ENCODE data around the gene ERBB4.
A peak's percentile ranks its signal among the peaks of the same experiment; 100 is the strongest.

Gene ERBB4

DNA sequence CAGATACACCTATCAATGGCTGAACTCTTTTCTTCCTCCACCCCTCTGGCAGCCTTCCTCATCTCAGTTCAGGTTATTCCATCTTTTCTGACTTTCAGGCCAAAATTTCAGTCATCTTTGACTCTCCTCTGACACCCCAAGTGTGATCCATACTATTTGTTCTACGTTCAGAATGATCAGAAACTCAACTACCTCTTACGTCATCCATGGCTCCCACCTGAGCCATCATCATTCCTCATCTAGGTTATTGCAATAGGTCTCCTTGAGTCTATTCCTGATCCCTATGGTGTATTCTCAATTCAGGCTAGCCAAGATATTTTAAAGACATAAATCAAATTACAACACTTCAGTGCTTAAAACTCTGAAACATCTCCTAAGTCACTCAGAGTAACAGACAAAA lies 589.7 kb downstream of the ERBB4 start:
- no peaks in the 10 kb centered on the region for H3K9me2 ChIP-seq (replicated peaks; ENCODE audit: insufficient read depth, low read length)
- TF ChIP-seq, protein P1, sequence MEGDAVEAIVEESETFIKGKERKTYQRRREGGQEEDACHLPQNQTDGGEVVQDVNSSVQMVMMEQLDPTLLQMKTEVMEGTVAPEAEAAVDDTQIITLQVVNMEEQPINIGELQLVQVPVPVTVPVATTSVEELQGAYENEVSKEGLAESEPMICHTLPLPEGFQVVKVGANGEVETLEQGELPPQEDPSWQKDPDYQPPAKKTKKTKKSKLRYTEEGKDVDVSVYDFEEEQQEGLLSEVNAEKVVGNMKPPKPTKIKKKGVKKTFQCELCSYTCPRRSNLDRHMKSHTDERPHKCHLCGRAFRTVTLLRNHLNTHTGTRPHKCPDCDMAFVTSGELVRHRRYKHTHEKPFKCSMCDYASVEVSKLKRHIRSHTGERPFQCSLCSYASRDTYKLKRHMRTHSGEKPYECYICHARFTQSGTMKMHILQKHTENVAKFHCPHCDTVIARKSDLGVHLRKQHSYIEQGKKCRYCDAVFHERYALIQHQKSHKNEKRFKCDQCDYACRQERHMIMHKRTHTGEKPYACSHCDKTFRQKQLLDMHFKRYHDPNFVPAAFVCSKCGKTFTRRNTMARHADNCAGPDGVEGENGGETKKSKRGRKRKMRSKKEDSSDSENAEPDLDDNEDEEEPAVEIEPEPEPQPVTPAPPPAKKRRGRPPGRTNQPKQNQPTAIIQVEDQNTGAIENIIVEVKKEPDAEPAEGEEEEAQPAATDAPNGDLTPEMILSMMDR (IDR thresholded peaks at IDR 0.05; ENCODE audit: low read length): no peak
- TF ChIP-seq EZH2 (optimal IDR thresholded peaks at IDR 0.05; ENCODE audit: low read depth, low read length) (no peak), EZH2phosphoT487 (IDR thresholded peaks at IDR 0.05; ENCODE audit: low read length) (no peak)
- no peak overlapping the region for H3K27ac ChIP-seq (ENCODE audit: low read length)
- peaks cover 30% of the 10 kb centered on the region for H3K4me1 ChIP-seq (ENCODE audit: low read length)
- H3F3A ChIP-seq (ENCODE audit: insufficient read depth, low read length): peaks cover 9% of the 10 kb centered on the region; the same call in 1 of the 2 replicates
- H4K20me1 ChIP-seq (ENCODE audit: insufficient read depth, low read length): no peaks in the 10 kb centered on the region
- no peak for DNase-seq
- H3K79me2 ChIP-seq (ENCODE audit: low read length): no peaks in the 10 kb centered on the region
- no peak overlapping the region for H2AFZ ChIP-seq (ENCODE audit: low read length)
- no peaks in the 10 kb centered on the region for H3K27me3 ChIP-seq (replicated peaks; ENCODE audit: insufficient read depth, low read length)
- H3K36me3 ChIP-seq (replicated peaks; ENCODE audit: insufficient read depth, low read length): no peaks in the 10 kb centered on the region
- no peak overlapping the region for H3K4me3 ChIP-seq (ENCODE audit: low read length)
- H3K4me2 ChIP-seq (ENCODE audit: low read depth, low read length): no peak overlapping the region
- no peak overlapping the region for H3K9ac ChIP-seq (ENCODE audit: low read length)
- no peaks in the 10 kb centered on the region for H3K9me3 ChIP-seq (replicated peaks; ENCODE audit: insufficient read depth, low read length)

DNA sequence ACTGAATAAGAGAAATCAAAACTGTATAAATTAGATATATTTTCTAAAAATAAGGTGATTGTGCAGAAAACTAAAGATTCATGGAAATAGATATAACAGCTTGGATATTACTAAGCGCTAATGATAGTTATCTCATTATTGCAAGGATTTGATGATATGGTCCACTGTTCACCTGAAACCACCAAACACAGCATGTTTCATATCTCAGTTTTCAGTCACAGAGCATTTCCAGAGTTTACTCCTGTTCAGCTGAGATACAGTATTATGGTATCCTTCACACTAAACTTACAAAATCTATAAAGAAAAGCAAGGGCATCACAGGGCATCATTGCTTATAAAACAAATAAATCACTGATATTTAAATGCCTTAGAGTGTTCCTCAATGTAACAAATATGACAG lies 591.6 kb downstream of the ERBB4 start:
- Histone ChIP-seq H3F3A (ENCODE audit: insufficient read depth, low read length) (peaks cover 9% of the 10 kb centered on the region; the same call in 1 of the 2 replicates), H3K4me3 (ENCODE audit: low read length) (no peak overlapping the region), H3K9ac (ENCODE audit: low read length) (no peak overlapping the region), H3K27me3 (replicated peaks; ENCODE audit: insufficient read depth, low read length) (no peaks in the 10 kb centered on the region), H3K4me2 (ENCODE audit: low read depth, low read length) (peak overlapping the region; percentile 53; the same call in 1 of the 2 replicates), H3K4me1 (ENCODE audit: low read length) (peaks cover 36% of the 10 kb centered on the region), H3K9me2 (replicated peaks; ENCODE audit: insufficient read depth, low read length) (no peaks in the 10 kb centered on the region), H3K36me3 (replicated peaks; ENCODE audit: insufficient read depth, low read length) (no peaks in the 10 kb centered on the region), H3K79me2 (ENCODE audit: low read length) (no peaks in the 10 kb centered on the region), H3K27ac (ENCODE audit: low read length) (peak overlapping the region; percentile 33; the same call in 1 of the 2 replicates), H4K20me1 (ENCODE audit: insufficient read depth, low read length) (no peaks in the 10 kb centered on the region), H3K9me3 (replicated peaks; ENCODE audit: insufficient read depth, low read length) (no peaks in the 10 kb centered on the region), H2AFZ (ENCODE audit: low read length) (no peak overlapping the region)
- no peak for TF ChIP-seq EZH2 (optimal IDR thresholded peaks at IDR 0.05; ENCODE audit: low read depth, low read length)
- no peak for TF ChIP-seq EZH2phosphoT487 (IDR thresholded peaks at IDR 0.05; ENCODE audit: low read length)
- TF ChIP-seq, protein P1 (IDR thresholded peaks at IDR 0.05; ENCODE audit: low read length): no peak
- peak; percentile 57 for DNase-seq

DNA sequence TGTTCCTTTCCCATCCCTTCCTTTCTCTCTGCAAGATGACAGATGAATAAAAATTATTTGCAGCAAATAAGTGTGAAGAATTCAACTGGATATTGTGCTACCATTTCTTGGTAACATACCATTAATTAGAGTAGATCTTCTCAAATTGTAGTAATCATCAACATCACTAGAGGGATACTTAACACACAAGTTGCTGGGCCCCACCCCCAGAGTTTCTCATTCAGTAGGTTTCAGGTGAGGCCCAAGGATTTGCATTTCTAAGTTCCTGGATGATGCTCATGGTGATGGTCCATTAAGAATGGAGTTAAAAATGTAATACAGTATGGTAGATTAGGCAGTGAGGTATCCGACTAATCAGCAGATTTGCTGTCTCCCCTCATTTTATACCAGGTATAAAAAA lies 594.0 kb downstream of the ERBB4 start:
- TF ChIP-seq, protein P1 (IDR thresholded peaks at IDR 0.05; ENCODE audit: low read length): peak; percentile 48
- TF ChIP-seq EZH2 (optimal IDR thresholded peaks at IDR 0.05; ENCODE audit: low read depth, low read length) (no peak), EZH2phosphoT487 (IDR thresholded peaks at IDR 0.05; ENCODE audit: low read length) (no peak)
- no peaks in the 10 kb centered on the region for H3K79me2 ChIP-seq (ENCODE audit: low read length)
- H3K9me3 ChIP-seq (replicated peaks; ENCODE audit: insufficient read depth, low read length): no peaks in the 10 kb centered on the region
- H4K20me1 ChIP-seq (ENCODE audit: insufficient read depth, low read length): no peaks in the 10 kb centered on the region
- H2AFZ ChIP-seq (ENCODE audit: low read length): no peak overlapping the region
- DNase-seq: peak; percentile 81
- H3K9ac ChIP-seq (ENCODE audit: low read length): no peak overlapping the region
- H3K27me3 ChIP-seq (replicated peaks; ENCODE audit: insufficient read depth, low read length): no peaks in the 10 kb centered on the region
- H3K4me2 ChIP-seq (ENCODE audit: low read depth, low read length): peak overlapping the region; percentile 3; the same call in 1 of the 2 replicates
- H3K9me2 ChIP-seq (replicated peaks; ENCODE audit: insufficient read depth, low read length): no peaks in the 10 kb centered on the region
- no peak overlapping the region for H3K27ac ChIP-seq (ENCODE audit: low read length)
- H3K4me1 ChIP-seq (ENCODE audit: low read length): peaks cover 40% of the 10 kb centered on the region
- H3F3A ChIP-seq (ENCODE audit: insufficient read depth, low read length): peaks cover 9% of the 10 kb centered on the region; the same call in 1 of the 2 replicates
- H3K36me3 ChIP-seq (replicated peaks; ENCODE audit: insufficient read depth, low read length): no peaks in the 10 kb centered on the region
- no peak overlapping the region for H3K4me3 ChIP-seq (ENCODE audit: low read length)

All from MM.1S (cell line).